OCI-LY3 (cell line): ENCODE measurements around the gene PLEKHA3.

Source experiments
- H2AFZ ChIP-seq: fragments of 200-600, 300-600 bp; shearing (Covaris generic); 2 replicates; pipeline ENCODE4 v1.6.0; 2014; ENCODE audit warnings: antibody characterized with exemption, low read depth, low read length
- H3K27ac ChIP-seq: fragments of 200-600, 300-600 bp; sonication (generic); 2 replicates; pipeline ENCODE4 v1.5.1; 2014; ENCODE audit warnings: mild to moderate bottlenecking, low read length, moderate library complexity, mixed read lengths
- H3K27me3 ChIP-seq: fragments of 200-600, 300-600 bp; sonication (generic); 2 replicates; pipeline ENCODE4 v1.6.1; 2014; ENCODE audit warnings: low read depth, low read length, mixed read lengths
- H3K36me3 ChIP-seq: fragments of 200-600, 300-600 bp; sonication (generic); replicated peaks from 2 replicates; pipeline ENCODE3; 2014; ENCODE audit warnings: low read depth, low read length, mixed read lengths
- H3K4me1 ChIP-seq: fragments of 300-600, 200-600 bp; sonication (generic); 2 replicates; pipeline ENCODE4 v1.6.1; 2014; ENCODE audit warnings: low read length, mixed read lengths
- H3K4me2 ChIP-seq: fragments of 200-600, 300-600 bp; sonication (generic); 2 replicates; pipeline ENCODE4 v1.6.1; 2014; ENCODE audit warnings: low read length, mixed read lengths
- H3K4me3 ChIP-seq: fragments of 300-600, 200-600 bp; sonication (generic); 2 replicates; pipeline ENCODE4 v1.5.1; 2014; ENCODE audit warnings: antibody characterized with exemption, mild to moderate bottlenecking, low read length, moderate library complexity
- H3K79me2 ChIP-seq: fragments of 300-600, 200-600 bp; shearing (Covaris generic); 2 replicates; pipeline ENCODE4 v1.6.1; 2014; ENCODE audit warnings: mild to moderate bottlenecking, low read length, mixed read lengths
- H3K9ac ChIP-seq: fragments of 300-600, 200-600 bp; shearing (Covaris generic); 2 replicates; pipeline ENCODE4 v1.6.0; 2014; ENCODE audit warnings: mild to moderate bottlenecking, low read length, moderate library complexity
- H3K9me3 ChIP-seq: fragments of 200-600, 300-600 bp; shearing (Covaris generic); 2 replicates; pipeline ENCODE4 v1.6.1; 2014; ENCODE audit warnings: low read length, mixed read lengths; ENCODE audit not compliant: insufficient read depth
- H4K20me1 ChIP-seq: fragments of 200-600, 300-600 bp; sonication (generic); 2 replicates; pipeline ENCODE4 v1.6.1; 2016; ENCODE audit warnings: low read length, mixed read lengths; ENCODE audit not compliant: insufficient read depth
- CTCF ChIP-seq: fragments of 200-600, 300-600 bp; sonication (generic); IDR thresholded peaks from 2 replicates; pipeline ENCODE4 v1.5.1; 2014; ENCODE audit warnings: antibody characterized with exemption, low read length, low read depth
- EZH2phosphoT487 ChIP-seq: fragments of 200-600 bp; shearing (Covaris generic); IDR thresholded peaks from 2 replicates; pipeline ENCODE4 v1.6.1; 2018; ENCODE audit warnings: antibody characterized with exemption, mixed run types, low read depth

The PLEKHA3 gene

GRCh38 chr2:178473373-178473772, 6.9 kb upstream of the PLEKHA3 start:
- TF ChIP-seq EZH2phosphoT487 (no peak), CTCF (no peak)
- Histone ChIP-seq H3K4me2 (no peak overlapping the region), H3K27ac (no peak overlapping the region), H3K36me3 (no peaks in the 10 kb centered on the region), H3K9me3 (no peaks in the 10 kb centered on the region), H2AFZ (no peak overlapping the region), H3K9ac (no peak overlapping the region), H4K20me1 (no peaks in the 10 kb centered on the region), H3K4me1 (peaks cover 8% of the 10 kb centered on the region; the same call in 1 of the 2 replicates), H3K79me2 (peaks cover 4% of the 10 kb centered on the region), H3K27me3 (no peaks in the 10 kb centered on the region), H3K4me3 (no peak overlapping the region)

GRCh38 chr2:178473931-178474330, 6.3 kb upstream of the PLEKHA3 start:
- Histone ChIP-seq H3K4me2 (no peak overlapping the region), H2AFZ (no peak overlapping the region), H3K36me3 (no peaks in the 10 kb centered on the region), H3K9ac (no peak overlapping the region), H4K20me1 (no peaks in the 10 kb centered on the region), H3K27ac (no peak overlapping the region), H3K4me3 (no peak overlapping the region), H3K27me3 (no peaks in the 10 kb centered on the region), H3K79me2 (peaks cover 4% of the 10 kb centered on the region), H3K9me3 (no peaks in the 10 kb centered on the region), H3K4me1 (peaks cover 8% of the 10 kb centered on the region; the same call in 1 of the 2 replicates)
- no peak for TF ChIP-seq EZH2phosphoT487
- no peak for TF ChIP-seq CTCF

GRCh38 chr2:178474560-178474959, 5.7 kb upstream of the PLEKHA3 start:
- Histone ChIP-seq H3K9me3 (no peaks in the 10 kb centered on the region), H3K27ac (no peak overlapping the region), H3K4me1 (peaks cover 13% of the 10 kb centered on the region; the same call in 1 of the 2 replicates), H3K9ac (no peak overlapping the region), H3K36me3 (no peaks in the 10 kb centered on the region), H3K4me3 (no peak overlapping the region), H4K20me1 (no peaks in the 10 kb centered on the region), H3K4me2 (no peak overlapping the region), H3K79me2 (peaks cover 4% of the 10 kb centered on the region), H2AFZ (no peak overlapping the region), H3K27me3 (no peaks in the 10 kb centered on the region)
- TF ChIP-seq CTCF = no peak
- no peak for TF ChIP-seq EZH2phosphoT487

GRCh38 chr2:178476477-178476876, 3.8 kb upstream of the PLEKHA3 start:
- peaks cover 3% of the 10 kb centered on the region; the same call in 1 of the 2 replicates for H4K20me1 ChIP-seq
- no peak for TF ChIP-seq EZH2phosphoT487
- TF ChIP-seq CTCF = no peak
- no peak overlapping the region for H2AFZ ChIP-seq
- H3K79me2 ChIP-seq = peaks cover 12% of the 10 kb centered on the region
- H3K4me2 ChIP-seq = no peak overlapping the region
- no peak overlapping the region for H3K27ac ChIP-seq
- no peak overlapping the region for H3K9ac ChIP-seq
- peaks cover 18% of the 10 kb centered on the region for H3K4me1 ChIP-seq
- no peaks in the 10 kb centered on the region for H3K9me3 ChIP-seq
- no peak overlapping the region for H3K4me3 ChIP-seq
- no peaks in the 10 kb centered on the region for H3K27me3 ChIP-seq
- no peaks in the 10 kb centered on the region for H3K36me3 ChIP-seq
